Stimulated activated CD4-positive, alpha-beta T cell treated with anti-CD3 and anti-CD28 coated beads, Interleukin-12 subunit alpha, Interleukin-12 subunit beta, amount 100 ng/mL, for 24 hours (primary cell): ENCODE data around the gene DNAL4.

Experiments
- DNase-seq, 2 experiments: peaks; one replicate each; pipeline ENCODE4 v3.0.0-alpha.2; 2020; ENCODE audit warnings: low read depth in 2 of 2

DNAL4 gene

GRCh38 chr22:38740116-38740723, 53.7 kb downstream of the DNAL4 start:
- DNase-seq, result no peak

GRCh38 chr22:38739300-38740055, 54.5 kb downstream of the DNAL4 start:
- no peak for DNase-seq

GRCh38 chr22:38738475-38739070, 55.4 kb downstream of the DNAL4 start:
- DNase-seq, result no peak

- DNase-seq, result no peak
Measured at GRCh38 chr22:38737302-38738060, 56.5 kb downstream of the DNAL4 start.

GRCh38 chr22:38736257-38736570, 57.7 kb downstream of the DNAL4 start:
- DNase-seq, result no peak

GRCh38 chr22:38735465-38736256, 58.3 kb downstream of the DNAL4 start:
- DNase-seq, result no peak

- DNase-seq, result no peak
Measured at GRCh38 chr22:38735126-38735464, 58.8 kb downstream of the DNAL4 start.

- no peak for DNase-seq
Measured at GRCh38 chr22:38734421-38735100, 59.4 kb downstream of the DNAL4 start.

- no peak for DNase-seq
Measured at GRCh38 chr22:38733724-38734381, 60.1 kb downstream of the DNAL4 start.

GRCh38 chr22:38733329-38733723, 60.6 kb downstream of the DNAL4 start:
- peak in 1 of 2 experiments; percentile 38 for DNase-seq

- no peak for DNase-seq
Measured at GRCh38 chr22:38732251-38732815, 61.6 kb downstream of the DNAL4 start.

GRCh38 chr22:38731703-38732161, 62.2 kb downstream of the DNAL4 start:
- no peak for DNase-seq

GRCh38 chr22:38730411-38730871, 63.5 kb downstream of the DNAL4 start:
- no peak for DNase-seq

- DNase-seq, result no peak
Measured at GRCh38 chr22:38729946-38730345, 64.0 kb downstream of the DNAL4 start.

- no peak for DNase-seq
Measured at GRCh38 chr22:38728871-38729796, 64.8 kb downstream of the DNAL4 start.
